ENCODE data around the gene SPRYD7. TPM values are rescaled to one million over a fixed set of nuclear protein-coding genes. Genes with fewer than 3 reads are reported as not detected.
A peak's percentile ranks its signal among the peaks of the same experiment; 100 is the strongest.

Gene SPRYD7
- total RNA-seq, 1 experiment from 2014 or later: 6.2 TPM

- no peak for TF ChIP-seq CTCF (IDR thresholded peaks at IDR 0.05)
- no peak for TF ChIP-seq POLR2AphosphoS5 (IDR thresholded peaks at IDR 0.05; ENCODE audit: low read depth, low read length)
- no peak for TF ChIP-seq SIN3A (IDR thresholded peaks at IDR 0.05; ENCODE audit: borderline replicate concordance, insufficient read depth, low read depth, low read length)
- TF ChIP-seq REST (IDR thresholded peaks at IDR 0.05; ENCODE audit: insufficient read depth in 1 of 2, low read depth in 2 of 2, low read length in 1 of 2): no peak
- TF ChIP-seq TCF7L2 (IDR thresholded peaks at IDR 0.05; ENCODE audit: low read depth, low read length): no peak
- ChIA-PET CTCF (interaction anchor here (0.6 kb wide), 1 partner anchor 19 kb away, joined by 8 read pairs; no protein-coding TSS in a partner anchor), POLR2A (no interaction called here)
- Histone ChIP-seq H3K9me3 (ENCODE audit: control insufficient read depth, insufficient read depth, low read depth, low read length) (no peaks in the 10 kb centered on the region), H3K4me3 (ENCODE audit: low read depth in 2 of 2, low read length in 2 of 2) (no peak overlapping the region), H3K27ac (ENCODE audit: low read length) (no peak overlapping the region), H3K27me3 (ENCODE audit: control insufficient read depth, insufficient read depth, low read length) (no peaks in the 10 kb centered on the region), H3K4me1 (ENCODE audit: control insufficient read depth, insufficient read depth, low read length) (no peaks in the 10 kb centered on the region), H3K36me3 (ENCODE audit: control insufficient read depth, insufficient read depth, low read length) (no peaks in the 10 kb centered on the region; the same call in 1 of the 2 replicates)
- ATAC-seq (no peak), DNase-seq (ENCODE audit: low read depth, low spot score) (no peak)
- intact Hi-C loops (cut with micrococcal nuclease; ENCODE audit: unreplicated experiment) (no loop called here), in situ Hi-C loops (cut with HindIII; ENCODE audit: low pct_unique_long_range_greater_than_20kb, low sequenced_read_pairs) (no loop called here)
- no TSS peak for BruUV-seq (replicated peaks)
Measured at GRCh38 chr13:49914947-49915346, 21.2 kb downstream of the SPRYD7 start.

DNA sequence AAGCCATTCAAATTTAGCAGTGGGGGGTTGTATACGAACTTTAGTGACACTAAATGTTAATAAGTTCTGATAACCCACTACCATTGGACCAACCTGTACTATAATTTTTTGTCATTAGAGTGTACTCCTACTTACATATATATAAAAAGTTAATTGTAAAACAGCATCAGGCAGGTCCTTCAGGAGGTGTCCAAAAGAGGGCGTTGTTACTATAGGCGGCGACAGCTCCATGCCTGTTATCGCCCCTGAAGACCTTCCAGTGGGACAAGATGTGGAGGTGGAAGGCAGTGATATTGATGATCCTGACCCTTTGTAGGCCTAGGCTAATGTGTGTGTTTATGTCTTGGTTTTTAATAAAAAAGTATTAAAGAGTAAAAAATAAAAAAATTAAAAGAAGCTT lies 27.5 kb downstream of the SPRYD7 start:
- no peak for DNase-seq (ENCODE audit: low read depth, low spot score)
- BruUV-seq (replicated peaks): no TSS peak
- no peak for TF ChIP-seq REST (IDR thresholded peaks at IDR 0.05; ENCODE audit: insufficient read depth in 1 of 2, low read depth in 2 of 2, low read length in 1 of 2)
- peak; percentile 46; the same call in 1 of the 2 replicates for TF ChIP-seq CTCF (IDR thresholded peaks at IDR 0.05)
- no peak for ATAC-seq
- ChIA-PET POLR2A (no interaction called here), CTCF (interaction anchor here (0.6 to 1.0 kb wide), 3 partner anchors 19 to 103 kb away, joined by 3 to 8 read pairs (median 4); no protein-coding TSS in a partner anchor)
- Histone ChIP-seq H3K4me3 (ENCODE audit: low read depth in 2 of 2, low read length in 2 of 2) (no peak overlapping the region), H3K36me3 (ENCODE audit: control insufficient read depth, insufficient read depth, low read length) (no peaks in the 10 kb centered on the region), H3K4me1 (ENCODE audit: control insufficient read depth, insufficient read depth, low read length) (no peaks in the 10 kb centered on the region), H3K27me3 (ENCODE audit: control insufficient read depth, insufficient read depth, low read length) (no peaks in the 10 kb centered on the region), H3K27ac (ENCODE audit: low read length) (no peak overlapping the region), H3K9me3 (ENCODE audit: control insufficient read depth, insufficient read depth, low read depth, low read length) (no peaks in the 10 kb centered on the region)
- intact Hi-C loops (cut with micrococcal nuclease; ENCODE audit: unreplicated experiment) (no loop called here), in situ Hi-C loops (cut with HindIII; ENCODE audit: low pct_unique_long_range_greater_than_20kb, low sequenced_read_pairs) (no loop called here)

Measured in Panc1 (cell line).